Natural killer cell (primary cell): ENCODE measurements around the gene FHIT. TPM values are rescaled to one million over a fixed set of nuclear protein-coding genes. Genes with fewer than 3 reads are reported as not detected.

Source experiments
- ATAC-seq, 3 donors: fragments of 150-1000 bp in 2 of 3; fragments of 200-7000 bp in 1 of 3; cut with Tn5 transposase; 1 replicate in 1 of 3; 2 replicates in 2 of 3; pipeline ENCODE4 v1.10.0; 2021; ENCODE audit warnings: mild to moderate bottlenecking in 2 of 3, moderate library complexity in 2 of 3
- DNase-seq, 2 donors: peaks; one replicate each; pipeline versions ENCODE4 v3.0.0 to v3.0.0-alpha.2; 2013 to 2021; ENCODE audit warnings: mixed read lengths in 1 of 2
- H3K27ac ChIP-seq: one replicate; pipeline ENCODE4 v1.5.1; 2013; ENCODE audit warnings: mild to moderate bottlenecking, low read length
- H3K27me3 ChIP-seq: one replicate; pipeline ENCODE4 v1.6.1; 2013; ENCODE audit warnings: low read length; ENCODE audit not compliant: control insufficient read depth, insufficient read depth
- H3K36me3 ChIP-seq: one replicate; pipeline ENCODE4 v1.6.1; 2013; ENCODE audit warnings: low read length; ENCODE audit not compliant: control insufficient read depth, insufficient read depth
- H3K4me1 ChIP-seq: one replicate; pipeline ENCODE4 v1.6.1; 2013; ENCODE audit warnings: low read length; ENCODE audit not compliant: control insufficient read depth, insufficient read depth
- H3K4me3 ChIP-seq: one replicate; pipeline ENCODE4 v1.5.1; 2013; ENCODE audit warnings: low read length
- H3K9me3 ChIP-seq: one replicate; pipeline ENCODE4 v1.6.1; 2013; ENCODE audit warnings: low read length; ENCODE audit not compliant: control insufficient read depth, insufficient read depth
- H3K27ac Mint-ChIP-seq, 2 donors: one replicate each; pipeline ENCODE4 v1.8.0; 2022; ENCODE audit warnings: mild to moderate bottlenecking in 2 of 2, mixed read lengths in 2 of 2, moderate library complexity in 1 of 2
- H3K27me3 Mint-ChIP-seq, 2 donors: one replicate each; pipeline ENCODE4 v1.8.0; 2022; ENCODE audit warnings: low read depth in 2 of 2, mixed read lengths in 2 of 2
- H3K36me3 Mint-ChIP-seq: one replicate; pipeline ENCODE4 v1.8.0; 2022; ENCODE audit warnings: mixed read lengths
- H3K4me1 Mint-ChIP-seq, 2 donors: one replicate each; pipeline ENCODE4 v1.8.0; 2022; ENCODE audit warnings: mixed read lengths in 2 of 2
- H3K4me3 Mint-ChIP-seq: one replicate; pipeline ENCODE4 v1.8.0; 2022; ENCODE audit warnings: mild to moderate bottlenecking, moderate library complexity, mixed read lengths
- H3K9me3 Mint-ChIP-seq, 2 donors: one replicate each; pipeline ENCODE4 v1.8.0; 2022; ENCODE audit warnings: mixed read lengths in 2 of 2
- CTCF ChIP-seq: fragments of 200-600 bp; IDR thresholded peaks from one replicate; pipeline ENCODE4 v1.8.0; 2022; ENCODE audit warnings: antibody characterized with exemption
- WGBS: methylation state at CpG from one replicate; pipeline ENCODE4 v1.1.7; 2013; ENCODE audit warnings: missing lambda C conversion rate; ENCODE audit not compliant: insufficient coverage; 5-methylcytosine and 5-hydroxymethylcytosine counted together
- intact Hi-C: fragments of 100-400 bp; cut with micrococcal nuclease; formaldehyde crosslinking; loops from one replicate; pipeline ENCODE4 v1.14.2; 2022
- total RNA-seq, 4 donors: library from RNA; stranded (reverse); fragments of 120-200 nt in 1 of 4; gene quantifications; one replicate each; pipeline versions ENCODE4 v1.2.3 to v1.2.4, GENCODE V29; 2013 to 2022

The FHIT gene
- total RNA-seq, 3 donors from 2014 or later (not counting 1 experiment from before 2014, with no cell fraction given) = 2.7 to 6.1 (median 3.3) TPM

GRCh38 chr3:61278713-61279112, 27.5 kb upstream of the FHIT start:
- WGBS = 91% methylated on average over 2 of the region's 2 CpGs
- Histone ChIP-seq H3K9me3 (no peaks in the 10 kb centered on the region), H3K27ac (no peak overlapping the region), H3K4me1 (no peaks in the 10 kb centered on the region), H3K27me3 (no peaks in the 10 kb centered on the region), H3K4me3 (no peak overlapping the region), H3K36me3 (no peaks in the 10 kb centered on the region)
- Mint-ChIP-seq H3K4me1 (no peaks in the 10 kb centered on the region), H3K36me3 (no peaks in the 10 kb centered on the region), H3K4me3 (no peak overlapping the region), H3K27me3 (peaks cover 3 to 4% of the 10 kb centered on the region in 2 donors), H3K27ac (no peak overlapping the region), H3K9me3 (no peaks in the 10 kb centered on the region)
- DNase-seq = no peak
- no peak for ATAC-seq
- intact Hi-C loops = no loop called here
- no peak for TF ChIP-seq CTCF

DNA sequence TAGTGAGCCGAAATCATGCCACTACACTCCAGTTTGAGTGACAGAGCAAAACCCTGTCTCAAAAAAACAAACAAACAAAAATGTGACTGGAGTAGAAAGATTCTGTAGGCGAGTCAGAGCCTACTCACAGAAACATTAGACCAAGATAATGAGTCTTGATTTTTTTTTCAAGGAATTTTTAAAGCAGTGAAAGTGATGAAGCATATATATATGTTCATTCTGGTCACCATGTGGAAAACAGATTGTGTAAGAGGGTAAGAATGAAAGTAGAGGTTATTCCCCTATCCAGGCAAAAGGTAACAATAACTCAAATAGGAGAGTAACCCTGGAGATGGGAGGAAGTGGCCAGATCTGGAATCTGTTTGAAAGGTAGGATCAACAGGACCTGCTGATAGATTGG, 26.2 kb upstream of the FHIT start:
- Histone ChIP-seq H3K27me3 (no peaks in the 10 kb centered on the region), H3K4me1 (no peaks in the 10 kb centered on the region), H3K27ac (no peak overlapping the region), H3K9me3 (no peaks in the 10 kb centered on the region), H3K4me3 (no peak overlapping the region), H3K36me3 (no peaks in the 10 kb centered on the region)
- Mint-ChIP-seq H3K36me3 (no peaks in the 10 kb centered on the region), H3K9me3 (no peaks in the 10 kb centered on the region), H3K4me3 (no peak overlapping the region), H3K27ac (no peak overlapping the region), H3K4me1 (no peaks in the 10 kb centered on the region), H3K27me3 (peaks cover 10 to 13% of the 10 kb centered on the region in 2 donors)
- ATAC-seq = no peak
- no peak for TF ChIP-seq CTCF
- WGBS = 100% methylated on average over 1 of the region's 2 CpGs
- intact Hi-C loops = no loop called here
- DNase-seq = no peak

- Mint-ChIP-seq H3K4me3 (no peak overlapping the region), H3K27me3 (peaks cover 21 to 23% of the 10 kb centered on the region in 2 donors), H3K36me3 (no peaks in the 10 kb centered on the region), H3K9me3 (no peaks in the 10 kb centered on the region), H3K4me1 (no peaks in the 10 kb centered on the region), H3K27ac (no peak overlapping the region)
- Histone ChIP-seq H3K27ac (no peak overlapping the region), H3K27me3 (no peaks in the 10 kb centered on the region), H3K4me1 (no peaks in the 10 kb centered on the region), H3K4me3 (no peak overlapping the region), H3K36me3 (no peaks in the 10 kb centered on the region), H3K9me3 (no peaks in the 10 kb centered on the region)
- no peak for TF ChIP-seq CTCF
- intact Hi-C loops = no loop called here
- 80% methylated on average over 6 of the region's 6 CpGs for WGBS
- ATAC-seq (no peak), DNase-seq (no peak)
Measured at GRCh38 chr3:61269435-61269834, 18.2 kb upstream of the FHIT start.

DNA sequence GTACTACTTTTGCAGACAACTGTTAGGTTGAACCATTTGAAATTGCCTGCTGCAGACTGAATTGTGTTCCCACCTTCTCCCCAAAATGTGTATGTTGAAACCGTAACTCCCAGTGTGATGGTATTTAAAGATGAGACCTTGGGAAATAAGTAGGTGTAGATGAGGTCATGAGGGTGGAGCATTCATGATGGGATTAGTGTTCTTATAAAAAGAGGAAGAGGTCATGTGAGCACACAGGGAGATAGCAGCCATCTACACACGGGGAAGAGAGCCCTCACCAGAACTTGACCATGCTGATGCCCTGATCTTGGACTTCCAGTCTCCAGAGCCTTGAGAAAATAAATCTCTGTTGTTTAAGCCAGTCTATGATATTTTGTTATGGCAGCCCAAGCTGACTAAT, 17.4 kb upstream of the FHIT start:
- Histone ChIP-seq H3K36me3 (no peaks in the 10 kb centered on the region), H3K27ac (no peak overlapping the region), H3K4me1 (no peaks in the 10 kb centered on the region), H3K4me3 (no peak overlapping the region), H3K9me3 (no peaks in the 10 kb centered on the region), H3K27me3 (no peaks in the 10 kb centered on the region)
- WGBS = 33% methylated on average over 2 of the region's 2 CpGs
- Mint-ChIP-seq H3K36me3 (no peaks in the 10 kb centered on the region), H3K9me3 (no peaks in the 10 kb centered on the region), H3K27ac (no peak overlapping the region), H3K4me1 (no peaks in the 10 kb centered on the region), H3K27me3 (peaks cover 18 to 20% of the 10 kb centered on the region in 2 donors), H3K4me3 (no peak overlapping the region)
- intact Hi-C loops = no loop called here
- ATAC-seq (no peak), DNase-seq (no peak)
- no peak for TF ChIP-seq CTCF
